Spinal cord (tissue), 10 donors: ENCODE data around the gene SCARF2. TPM values are rescaled to one million over a fixed set of nuclear protein-coding genes. Genes with fewer than 3 reads are reported as not detected.
A peak's percentile ranks its signal among the peaks of the same experiment; 100 is the strongest.
"Not testable (repeated sequence)": the region's sequence is repeated elsewhere in the genome, so short reads cannot be mapped to it uniquely, and the experiment has no call there.

Source experiments
- DNase-seq, 6 donors: peaks; one replicate each; pipeline versions ENCODE4 v3.0.0 to v3.0.0-alpha.2; 2013 to 2015; ENCODE audit warnings: low spot score in 6 of 6, low read depth in 4 of 6
- H3K27ac ChIP-seq: one replicate; pipeline ENCODE4 v1.5.1; 2013; ENCODE audit warnings: low read depth, low read length, control low read depth
- H3K27me3 ChIP-seq: one replicate; pipeline ENCODE4 v1.6.1; 2013; ENCODE audit warnings: low read length; ENCODE audit not compliant: control insufficient read depth, insufficient read depth
- H3K36me3 ChIP-seq: one replicate; pipeline ENCODE4 v1.6.1; 2013; ENCODE audit warnings: low read length; ENCODE audit not compliant: control insufficient read depth, insufficient read depth
- H3K4me1 ChIP-seq: one replicate; pipeline ENCODE4 v1.6.1; 2013; ENCODE audit warnings: low read length; ENCODE audit not compliant: control insufficient read depth, insufficient read depth
- H3K4me3 ChIP-seq: one replicate; pipeline ENCODE4 v1.5.1; 2013; ENCODE audit warnings: low read depth, low read length, control low read depth
- H3K9me3 ChIP-seq: one replicate; pipeline ENCODE4 v1.6.1; 2013; ENCODE audit warnings: low read length; ENCODE audit not compliant: control insufficient read depth, insufficient read depth
- WGBS: methylation state at CpG from one replicate; pipeline ENCODE4 v1.1.5; 2013; ENCODE audit warnings: missing lambda C conversion rate; ENCODE audit not compliant: insufficient coverage; 5-methylcytosine and 5-hydroxymethylcytosine counted together
- polyA plus RNA-seq, 2 donors: library from polyadenylated mRNA; unstranded; fragments of 120-200 nt; gene quantifications; one replicate each; pipeline ENCODE4 v1.2.1, GENCODE V29; 2013; ENCODE audit not compliant: insufficient read length in 2 of 2
- total RNA-seq, 2 donors: library from RNA; depleted of rRNA in 1 of 2; stranded (reverse); fragments of 120-200 nt in 1 of 2; fragments of >200 nt in 1 of 2; gene quantifications; one replicate each; pipeline versions ENCODE4 v1.2.3 to v1.2.4, GENCODE V29; 2013 to 2014
- donor health status: healthy.

The SCARF2 gene
- total and polyA plus RNA-seq, 4 donors = 5.7 to 21.8 (median 12.9) TPM

DNA sequence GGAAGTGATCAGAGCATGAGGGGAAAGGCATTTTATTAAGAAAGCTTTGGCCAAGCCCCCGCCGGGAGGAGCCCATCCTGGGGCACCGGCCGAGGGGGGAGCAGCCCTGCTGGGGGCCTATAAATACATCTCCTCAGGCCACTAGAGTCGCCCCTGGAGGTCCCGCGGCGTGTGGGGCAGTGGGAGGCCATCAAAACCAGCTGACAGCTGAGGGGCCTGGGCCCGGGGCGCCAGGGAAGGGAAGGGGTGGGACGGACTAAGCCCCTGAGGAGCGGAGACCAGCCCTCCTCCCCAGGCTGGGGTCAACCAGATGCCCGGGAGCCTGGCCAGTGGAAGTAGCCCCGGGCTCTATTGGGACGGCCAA is 13.1 kb downstream of the SCARF2 start:
- no peaks in the 10 kb centered on the region for H3K9me3 ChIP-seq
- WGBS = 81% methylated on average over 7 of the region's 15 CpGs
- H3K4me1 ChIP-seq = peaks cover 49% of the 10 kb centered on the region
- H3K36me3 ChIP-seq = peaks cover 48% of the 10 kb centered on the region
- DNase-seq = no peak
- peak overlapping the region; percentile 85 for H3K27ac ChIP-seq
- H3K27me3 ChIP-seq = peaks cover 10% of the 10 kb centered on the region
- H3K4me3 ChIP-seq = no peak overlapping the region

DNA sequence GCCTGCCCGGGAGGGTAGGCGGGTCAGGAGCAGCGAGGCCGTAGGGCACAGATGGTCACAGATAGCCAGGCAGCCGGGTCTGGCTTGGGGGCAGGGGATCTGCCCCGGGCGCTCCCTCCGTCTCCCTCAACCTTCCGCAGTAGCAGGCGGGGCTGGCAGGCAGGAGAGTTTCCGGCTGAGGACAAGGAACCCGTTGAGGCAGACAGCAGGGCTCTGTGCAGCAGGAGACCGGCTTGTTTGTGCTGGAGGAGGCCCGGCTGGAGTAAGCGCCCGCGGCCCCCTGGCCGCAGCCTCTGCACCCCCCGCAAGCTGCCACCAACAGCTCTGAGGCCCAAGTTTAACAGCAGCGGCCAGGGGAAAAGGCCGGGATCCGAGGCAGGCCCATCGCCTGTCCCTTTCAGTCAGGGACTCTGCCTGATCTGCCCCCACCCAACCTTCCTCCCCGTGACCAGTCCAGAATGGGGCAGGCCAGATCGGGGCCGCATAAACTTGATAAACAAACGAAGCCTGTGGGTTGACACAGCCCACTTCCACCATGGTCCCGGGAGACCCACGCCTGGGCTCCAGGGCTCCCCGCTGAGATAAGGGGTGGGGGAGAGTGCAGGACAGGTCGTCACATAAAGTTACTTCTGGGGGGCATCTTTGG is 13.6 kb downstream of the SCARF2 start:
- H3K27ac ChIP-seq = peak overlapping the region; percentile 85
- WGBS = 46% methylated on average over 29 of the region's 31 CpGs
- peaks cover 8% of the 10 kb centered on the region for H3K27me3 ChIP-seq
- peak in 2 of 6 donors; percentile 39 to 70 for DNase-seq
- peaks cover 43% of the 10 kb centered on the region for H3K36me3 ChIP-seq
- no peak overlapping the region for H3K4me3 ChIP-seq
- H3K9me3 ChIP-seq = no peaks in the 10 kb centered on the region
- peaks cover 45% of the 10 kb centered on the region for H3K4me1 ChIP-seq

DNA sequence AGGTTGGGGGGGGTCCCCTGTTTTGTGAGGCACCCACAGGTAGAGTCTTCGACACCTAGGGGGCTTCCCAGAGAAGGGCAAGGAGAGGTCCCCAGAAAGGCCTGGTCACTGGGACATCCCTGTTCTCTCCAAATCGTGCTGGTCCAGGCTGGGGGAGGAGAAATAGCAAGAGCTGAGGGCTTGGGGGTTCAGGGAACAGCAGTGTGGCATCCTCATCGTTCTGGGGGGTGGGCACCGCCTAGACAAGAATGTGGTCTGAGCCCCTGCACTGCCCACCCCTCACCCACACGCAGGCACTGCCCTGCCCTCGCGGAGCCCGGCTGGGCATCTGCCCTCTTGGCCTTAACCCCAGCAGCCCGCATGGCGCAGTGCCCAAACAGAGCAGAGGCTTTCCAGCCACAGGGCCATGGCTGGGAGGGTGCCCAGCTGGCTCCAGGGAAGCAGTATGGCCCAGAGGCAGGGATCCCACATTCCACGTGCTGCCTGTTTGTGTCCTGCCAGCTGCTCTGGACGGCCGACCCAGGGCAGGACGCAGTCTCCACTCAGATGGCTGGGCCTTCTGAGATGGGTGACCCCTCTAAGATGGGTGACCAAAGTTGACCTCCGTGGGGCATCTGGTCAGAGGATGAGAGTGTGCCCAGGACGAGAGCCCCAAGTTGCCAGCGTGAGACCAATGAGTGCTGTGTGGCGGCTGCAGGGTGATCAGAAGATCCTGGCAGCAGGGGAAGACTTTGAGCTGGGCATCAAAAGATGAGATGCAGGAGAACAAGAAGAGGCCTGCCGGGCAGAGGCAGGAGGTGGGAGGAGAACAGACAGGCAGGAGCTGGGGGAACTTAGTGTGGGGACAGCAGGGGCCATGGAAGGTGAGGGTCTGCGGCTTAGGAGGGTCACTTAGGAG is 14.4 kb downstream of the SCARF2 start:
- Histone ChIP-seq H3K4me3 (no peak overlapping the region), H3K9me3 (no peaks in the 10 kb centered on the region), H3K27ac (peak overlapping the region; percentile 85), H3K27me3 (peaks cover 7% of the 10 kb centered on the region), H3K4me1 (peaks cover 47% of the 10 kb centered on the region), H3K36me3 (peaks cover 37% of the 10 kb centered on the region)
- peak in 1 of 6 donors; percentile 79 for DNase-seq
- 39% methylated on average over 19 of the region's 20 CpGs for WGBS

DNA sequence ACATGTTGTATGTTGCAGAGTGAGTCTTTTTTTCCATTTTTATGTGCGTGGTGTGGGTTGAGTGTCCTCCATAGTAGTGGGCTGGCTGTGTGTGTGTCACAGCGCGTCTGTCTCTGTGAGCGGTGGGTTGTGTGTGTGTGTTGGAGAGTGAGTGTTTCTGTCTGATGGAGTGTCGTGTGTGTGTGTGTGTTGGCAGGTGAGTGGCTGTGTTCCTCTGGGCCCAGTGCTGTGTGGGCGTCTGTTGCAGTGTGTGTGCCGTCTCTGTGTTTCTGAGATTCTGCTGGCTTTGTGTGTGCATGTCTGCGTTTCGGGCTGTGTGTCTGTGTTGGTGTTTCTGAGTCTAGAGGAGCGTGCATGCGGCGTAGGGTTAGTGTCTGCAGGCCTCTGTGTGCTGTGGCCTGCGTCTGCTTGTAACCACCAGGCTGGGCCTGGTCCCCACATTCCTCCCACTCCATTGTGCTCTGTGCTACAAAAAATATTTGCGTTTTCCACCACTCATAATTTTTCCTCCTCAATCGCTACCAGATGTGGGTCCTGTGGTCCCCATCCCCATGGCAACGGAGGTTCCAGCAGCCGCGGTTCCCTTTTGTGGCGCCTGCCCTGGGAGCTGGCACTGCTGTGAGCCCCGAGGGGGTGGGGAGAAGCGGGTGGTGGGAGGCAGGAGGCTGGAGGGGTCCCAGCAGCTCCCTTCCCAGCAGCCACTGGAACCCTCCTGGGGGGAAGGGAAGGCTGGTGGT is 15.2 kb downstream of the SCARF2 start:
- Histone ChIP-seq H3K4me1 (peaks cover 52% of the 10 kb centered on the region), H3K27me3 (peaks cover 7% of the 10 kb centered on the region), H3K4me3 (no peak overlapping the region), H3K36me3 (peaks cover 31% of the 10 kb centered on the region), H3K9me3 (no peaks in the 10 kb centered on the region), H3K27ac (peak overlapping the region; percentile 85)
- WGBS = 38% methylated on average over 19 of the region's 21 CpGs
- DNase-seq = peak in 2 of 6 donors; percentile 74 to 81

DNA sequence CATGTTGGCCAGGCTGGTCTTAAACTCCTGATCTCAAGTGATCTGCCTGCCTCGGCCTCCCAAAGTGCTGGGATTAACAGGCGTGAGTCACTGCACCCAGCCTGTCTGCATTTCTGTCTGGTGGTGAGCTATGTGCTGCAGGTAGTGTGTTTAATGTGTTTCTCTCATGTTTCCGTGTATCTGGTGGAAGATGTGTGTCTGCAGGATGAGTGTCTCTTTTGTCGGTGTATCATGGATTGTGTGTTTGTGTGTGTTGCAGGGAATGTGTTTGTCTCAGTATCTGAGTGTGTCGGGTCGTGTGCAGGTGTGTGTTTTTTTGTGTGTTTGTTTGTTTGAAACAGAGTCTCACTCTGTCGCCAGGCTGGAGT is 16.1 kb downstream of the SCARF2 start:
- 90% methylated on average over 7 of the region's 7 CpGs for WGBS
- DNase-seq = no peak
- Histone ChIP-seq H3K9me3 (no peaks in the 10 kb centered on the region), H3K4me3 (no peak overlapping the region), H3K36me3 (peaks cover 24% of the 10 kb centered on the region), H3K4me1 (peaks cover 52% of the 10 kb centered on the region), H3K27ac (no peak overlapping the region), H3K27me3 (peaks cover 4% of the 10 kb centered on the region)

DNA sequence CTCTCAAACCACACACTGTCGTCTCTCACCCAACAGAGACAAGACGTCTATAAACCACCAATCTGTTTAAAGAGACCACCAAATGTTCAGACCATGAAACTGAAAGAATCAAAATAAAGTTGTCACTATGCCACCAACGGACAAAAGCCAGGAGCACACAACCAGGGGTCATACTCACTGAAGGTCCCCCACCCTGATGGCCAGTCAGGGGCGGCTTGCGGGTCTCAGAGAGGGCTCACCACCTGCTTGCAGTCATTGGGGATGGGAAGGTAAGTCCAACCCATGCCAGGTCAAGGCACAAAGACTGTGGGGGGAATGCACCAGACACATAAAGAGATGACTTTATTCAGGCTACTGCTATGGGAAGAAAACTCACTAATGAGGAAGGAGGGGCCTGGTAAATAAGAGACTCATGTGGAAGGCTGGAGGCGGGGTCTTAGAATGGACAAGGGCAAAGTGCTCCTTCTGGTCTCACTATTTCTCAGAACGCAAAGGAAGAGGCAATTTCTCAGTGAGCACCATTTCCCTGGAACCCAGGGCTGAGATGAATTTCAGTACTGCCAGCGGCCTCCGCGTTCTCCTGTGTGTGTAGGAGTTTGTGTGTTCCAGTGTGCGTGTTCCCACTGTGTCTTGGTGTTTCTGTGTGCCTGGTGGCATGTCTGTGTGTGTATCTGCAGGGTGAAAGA is 17.3 kb downstream of the SCARF2 start:
- no peak overlapping the region for H3K4me3 ChIP-seq
- H3K9me3 ChIP-seq = no peaks in the 10 kb centered on the region
- DNase-seq = no peak
- no peaks in the 10 kb centered on the region for H3K27me3 ChIP-seq
- H3K36me3 ChIP-seq = peaks cover 18% of the 10 kb centered on the region
- H3K4me1 ChIP-seq = peaks cover 46% of the 10 kb centered on the region
- WGBS = 95% methylated on average over 11 of the region's 11 CpGs
- H3K27ac ChIP-seq = no peak overlapping the region

DNA sequence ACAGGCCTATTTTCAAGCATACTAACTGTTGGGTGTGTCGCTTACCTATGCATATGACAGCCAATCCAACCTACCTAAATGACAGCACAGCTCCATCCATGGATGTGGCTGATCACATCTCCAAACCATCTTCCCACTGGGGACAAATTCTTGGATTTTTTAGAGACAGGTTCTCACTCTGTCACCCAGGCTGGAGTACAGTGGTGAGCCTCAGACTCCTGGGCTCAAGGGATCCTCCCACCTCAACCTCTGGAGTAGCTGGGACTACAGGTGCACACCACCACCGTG is 18.0 kb downstream of the SCARF2 start:
- WGBS = 90% methylated on average over 1 of the region's 2 CpGs
- DNase-seq = no peak
- Histone ChIP-seq H3K4me3 (no peak overlapping the region), H3K4me1 (peaks cover 39% of the 10 kb centered on the region), H3K27ac (no peak overlapping the region), H3K36me3 (peaks cover 12% of the 10 kb centered on the region), H3K9me3 (no peaks in the 10 kb centered on the region), H3K27me3 (no peaks in the 10 kb centered on the region)

DNA sequence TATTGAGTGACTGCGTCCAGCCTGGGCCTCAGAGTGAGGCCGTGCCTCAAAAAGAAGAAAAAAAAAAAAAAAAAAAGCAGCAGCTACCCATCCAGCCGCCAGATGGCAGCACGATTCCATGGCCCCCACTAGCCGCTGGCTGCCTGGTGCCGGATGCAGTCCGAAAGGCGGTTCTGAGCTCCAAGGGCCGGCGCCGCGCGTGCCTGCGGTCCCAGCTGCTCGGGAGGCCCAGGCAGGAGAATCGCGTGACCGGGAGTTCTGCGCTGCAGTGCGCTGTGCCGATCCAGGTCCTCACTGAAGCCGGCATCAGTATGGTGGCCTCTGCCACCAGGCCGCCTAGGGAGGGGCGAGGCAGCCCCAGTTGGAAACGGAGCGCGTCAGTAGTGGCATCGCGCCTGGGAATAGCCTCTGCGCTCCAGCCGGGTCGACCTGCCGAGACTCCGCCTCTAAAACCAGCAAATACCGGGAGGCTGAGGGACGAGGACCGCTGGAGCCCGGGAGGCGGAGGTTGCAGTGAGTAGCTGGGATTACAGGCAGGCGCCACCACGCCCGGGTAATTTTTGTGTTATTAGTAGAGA is 19.3 kb downstream of the SCARF2 start:
- 6% methylated on average over 32 of the region's 42 CpGs for WGBS
- H3K36me3 ChIP-seq = peaks cover 3% of the 10 kb centered on the region
- DNase-seq = peak in 2 of 6 donors; percentile 93 to 94
- H3K27me3 ChIP-seq = no peaks in the 10 kb centered on the region
- H3K4me3 ChIP-seq = peak overlapping the region; percentile 43
- no peaks in the 10 kb centered on the region for H3K9me3 ChIP-seq
- peaks cover 26% of the 10 kb centered on the region for H3K4me1 ChIP-seq
- H3K27ac ChIP-seq = no peak overlapping the region

DNA sequence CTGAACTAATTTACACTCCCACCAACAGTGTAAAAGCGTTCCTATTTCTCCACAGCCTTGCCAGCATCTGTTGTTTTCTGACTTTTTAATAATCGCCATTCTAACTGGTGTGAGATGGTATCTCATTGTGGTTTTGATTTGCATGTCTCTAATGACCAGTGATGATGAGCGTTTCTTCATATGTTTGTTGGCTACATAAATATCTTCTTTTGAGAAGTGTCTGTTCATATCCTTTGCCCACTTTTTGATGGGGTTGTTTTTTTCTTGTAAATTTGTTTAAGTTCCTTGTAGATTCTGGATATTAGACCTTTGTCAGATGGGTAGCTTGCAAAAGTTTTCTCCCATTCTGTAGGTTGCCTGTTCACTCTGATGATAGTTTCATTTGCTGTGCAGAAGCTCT is 21.9 kb downstream of the SCARF2 start:
- not testable (repeated sequence) for H3K4me3 ChIP-seq, H3K27ac ChIP-seq, H3K9me3 ChIP-seq, H3K27me3 ChIP-seq, H3K36me3 ChIP-seq, DNase-seq
- peaks cover 17% of the 10 kb centered on the region for H3K4me1 ChIP-seq
- no CpG with 5 or more reads among the region's 3 CpGs for WGBS
